K562 (cell line): Measurements from ENCODE around the gene IRF3. TPM values are rescaled to one million over a fixed set of nuclear protein-coding genes. Genes with fewer than 3 reads are reported as not detected.
A peak's percentile ranks its signal among the peaks of the same experiment; 100 is the strongest.

Experiments used
- ATAC-seq: fragments of 200-7000 bp; cut with Tn5 transposase; 3 replicates; pipeline ENCODE4 v1.9.1; 2020; ENCODE audit warnings: moderate library complexity
- BruUV-seq: library from RNA; stranded (reverse); fragments of 400-500 nt; replicated peaks from 2 replicates; lab custom pipeline; 2021; lab: Mats Ljungman, UMichigan
- CTCF ChIA-PET: fragments of 300-600 bp; formaldehyde crosslinking; extraction: SDS; loops from one replicate; lab custom pipeline; 2021; ENCODE audit warnings: low intra/inter-chr PET ratio; lab: Yijun Ruan, JAX
- POLR2A ChIA-PET: fragments of 300-600, 350-650 bp; sonication (Branson Sonifier 250); formaldehyde crosslinking; extraction: SDS; loops from one replicate; lab custom pipeline; 2021; ENCODE audit warnings: antibody characterized with exemption, inconsistent platforms; lab: Yijun Ruan, JAX
- DNase-seq, 4 experiments: peaks; one replicate each; pipeline versions ENCODE4 v3.0.0 to v3.0.0-alpha.2; 2011 to 2018; ENCODE audit warnings: low spot score in 3 of 4, mixed read lengths in 3 of 4; ENCODE audit errors: extremely low read depth in 1 of 4
- FAIRE-seq: peaks from 2 replicates; lab custom pipeline; 2011; peaks lifted over from hg19 to GRCh38; lab: Jason Lieb, UNC
- H2AFZ ChIP-seq: 2 replicates; pipeline ENCODE4 v1.6.0; 2011; ENCODE audit warnings: low read depth, low read length, control low read depth, inconsistent platforms
- H3K27ac ChIP-seq: fragments of 200-600 bp; 3 replicates; pipeline ENCODE4 v1.8.0; 2011; ENCODE audit warnings: low read depth, mild to moderate bottlenecking, control low read depth, inconsistent platforms, low read length, moderate library complexity, mixed read lengths; ENCODE audit errors: extremely low read depth
- H3K27me3 ChIP-seq, 2 experiments: fragments of 300-600 bp in 1 of 2; 2 replicates in 1 of 2; 3 replicates in 1 of 2; pipeline versions ENCODE4 v1.6.0 to v1.8.0; 2011; ENCODE audit warnings: inconsistent platforms in 2 of 2, low read length in 2 of 2, mild to moderate bottlenecking in 1 of 2, mixed read lengths in 1 of 2, moderate library complexity in 1 of 2; ENCODE audit not compliant: control insufficient read depth in 2 of 2, insufficient read depth in 2 of 2
- H3K36me3 ChIP-seq: fragments of 300-600 bp; 3 replicates; pipeline ENCODE4 v1.8.0; 2011; ENCODE audit warnings: mild to moderate bottlenecking, low read length, inconsistent platforms; ENCODE audit not compliant: control insufficient read depth, insufficient read depth
- H3K4me1 ChIP-seq, 2 experiments: fragments of 200-600 bp in 1 of 2; replicated peaks in 1 of 2; 2 replicates in 1 of 2; 3 replicates in 1 of 2; pipeline versions ENCODE4 v1.5.1 to v1.8.0; 2011; ENCODE audit warnings: inconsistent platforms in 2 of 2, low read length in 2 of 2, mild to moderate bottlenecking in 1 of 2, mixed read lengths in 1 of 2, moderate library complexity in 1 of 2; ENCODE audit not compliant: control insufficient read depth in 2 of 2, insufficient read depth in 2 of 2
- H3K4me2 ChIP-seq: 2 replicates; pipeline ENCODE4 v1.6.1; 2011; ENCODE audit warnings: low read length, control low read depth, inconsistent platforms, mixed read lengths; ENCODE audit not compliant: insufficient read depth
- H3K4me3 ChIP-seq: fragments of 200-600 bp; sonication (generic), shearing (Covaris generic); 2 replicates; pipeline ENCODE4 v1.5.1; 2016; ENCODE audit warnings: control low read depth, inconsistent platforms
- H3K79me2 ChIP-seq: fragments of 200-600 bp; 3 replicates; pipeline ENCODE4 v1.8.0; 2011; ENCODE audit warnings: low read length, inconsistent platforms; ENCODE audit not compliant: control insufficient read depth, insufficient read depth
- H3K9ac ChIP-seq, 2 experiments: 2 replicates each; pipeline versions ENCODE4 v1.6.0 to v1.6.1; 2011; ENCODE audit warnings: low read depth in 2 of 2, low read length in 2 of 2, control low read depth in 1 of 2, inconsistent platforms in 1 of 2, mild to moderate bottlenecking in 1 of 2, mixed read lengths in 1 of 2; ENCODE audit not compliant: insufficient read depth in 1 of 2
- H3K9me1 ChIP-seq: one replicate; pipeline ENCODE4 v1.6.0; 2011; ENCODE audit warnings: inconsistent platforms, mild to moderate bottlenecking, low read length, moderate library complexity; ENCODE audit not compliant: control insufficient read depth, insufficient read depth
- H3K9me3 ChIP-seq: replicated peaks from 2 replicates; pipeline ENCODE4 v1.5.1; 2011; ENCODE audit warnings: low read depth, low read length, inconsistent platforms; ENCODE audit not compliant: control insufficient read depth, insufficient read depth
- H4K20me1 ChIP-seq: replicated peaks from 2 replicates; pipeline ENCODE4 v1.6.1; 2011; ENCODE audit warnings: low read length, inconsistent platforms, mixed read lengths; ENCODE audit not compliant: control insufficient read depth, insufficient read depth
- POLR2G ChIP-seq: fragments of 200-400 bp; formaldehyde crosslinking; IDR thresholded peaks from 2 replicates; pipeline ENCODE4 v1.6.1; 2017; ENCODE audit warnings: low read depth, mild to moderate bottlenecking, antibody characterized with exemption, low read length, moderate library complexity
- RBFOX2 ChIP-seq: fragments of 200-400 bp; formaldehyde crosslinking; IDR thresholded peaks from 2 replicates; pipeline ENCODE4 v1.6.1; 2017; ENCODE audit warnings: low read depth, mild to moderate bottlenecking, low read length, moderate library complexity
- ZNF384 ChIP-seq: IDR thresholded peaks from 2 replicates; pipeline ENCODE4 v1.6.1; 2012; ENCODE audit warnings: low read depth, low read length, improper control_type of control experiment
- WGBS: fragments of 100-300 bp; shearing (Covaris generic); methylation state at CpG from one replicate; pipeline ENCODE4 v1.1.6; 2016; ENCODE audit warnings: low coverage, mixed read lengths; ENCODE audit not compliant: insufficient coverage; ENCODE audit errors: missing lambda C conversion rate; 5-methylcytosine and 5-hydroxymethylcytosine counted together
- in situ Hi-C: fragments of 300-500 bp; cut with MboI; formaldehyde crosslinking; loops from 4 replicates; pipeline ENCODE4 v1.15.0; 2018; ENCODE audit warnings: inconsistent platforms, mixed read lengths
- intact Hi-C: fragments of 100-400 bp; cut with micrococcal nuclease; formaldehyde crosslinking; loops from 2 replicates; pipeline ENCODE4 v1.14.2; 2022
- polyA plus RNA-seq, 8 experiments: library from polyadenylated mRNA; depleted of rRNA in 4 of 8; stranded (reverse) in 5 of 8; unstranded in 3 of 8; fragments of >200 nt; fragmentation: Nextera tagmentation in 2 of 8; fragmentation: Illumina TruSeq in 1 of 8; extraction: Ambion mirVana in 2 of 8; extraction: Trizol in 1 of 8; gene quantifications; 2 replicates each; pipeline versions ENCODE4 v1.2.1 to v1.2.3, GENCODE V29; 2011 to 2014; ENCODE audit warnings: inconsistent platforms in 1 of 8, missing spikeins in 1 of 8
- total RNA-seq, 7 experiments: library from RNA; depleted of rRNA in 6 of 7; stranded (reverse); fragments of >200 nt in 6 of 7; fragmentation: Illumina TruSeq in 2 of 7; extraction: Trizol in 2 of 7; gene quantifications; 2 replicates each; pipeline versions ENCODE4 v1.2.1 to v1.2.3, GENCODE V29; 2011 to 2021; ENCODE audit warnings: low replicate concordance in 1 of 7
- TF ChIP-seq, protein P1 (sequence below): fragments of 450-650 bp; IDR thresholded peaks from 2 replicates; pipeline ENCODE4 v1.6.1; 2018; ENCODE audit not compliant: partially characterized antibody

IRF3 gene
- total and polyA plus RNA-seq, 9 of the 15 experiments (the other 6 are each of a cell fraction or from before 2014, with no cell fraction given) = 7.5 to 145 (median 65.4) TPM

DNA sequence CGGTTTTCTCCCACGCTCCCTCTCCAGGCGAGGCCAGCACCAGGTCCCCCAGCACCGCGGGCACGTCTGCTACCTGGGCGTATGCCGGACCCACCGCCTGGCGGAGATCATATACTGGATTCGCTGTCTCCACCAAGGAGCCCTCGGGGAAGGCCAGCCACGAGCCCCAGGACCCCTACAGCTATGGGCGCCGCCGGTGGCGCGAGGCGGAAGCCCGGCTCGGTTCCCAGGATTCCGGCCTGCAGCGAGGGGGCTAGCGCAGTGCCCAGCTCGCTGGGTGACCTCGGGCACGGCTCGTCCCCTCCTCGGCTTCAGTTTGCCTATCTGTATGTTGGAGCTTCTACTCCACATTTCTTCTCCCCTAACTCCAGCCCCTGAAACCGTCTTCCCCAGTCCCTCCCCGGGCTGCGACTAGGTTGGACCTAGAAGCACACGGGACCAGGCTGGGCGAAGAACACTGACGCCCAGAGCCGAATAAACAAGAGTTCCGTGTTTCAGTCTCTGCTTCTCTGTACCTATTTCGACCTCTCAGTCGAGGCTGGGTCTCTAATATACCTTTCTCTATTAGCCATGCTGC is 24.5 kb upstream of the IRF3 start:
- DNase-seq (no peak), FAIRE-seq (no peak), ATAC-seq (no peak)
- no peaks in the 10 kb centered on the region for H3K9me3 ChIP-seq
- intact Hi-C loops = no loop called here
- BruUV-seq = no TSS peak
- POLR2A ChIA-PET = interaction anchor here (1.5 kb wide), 1 partner anchor 14 kb away, joined by 4 read pairs; no protein-coding TSS in a partner anchor
- H3K79me2 ChIP-seq = no peaks in the 10 kb centered on the region
- CTCF ChIA-PET = no interaction called here
- peaks cover 0 to 57% of the 10 kb centered on the region in 2 experiments; a peak in 2 of 5 replicates for H3K4me1 ChIP-seq
- no peaks in the 10 kb centered on the region for H4K20me1 ChIP-seq
- WGBS = 93% methylated on average over 27 of the region's 39 CpGs
- H3K27me3 ChIP-seq = no peaks in the 10 kb centered on the region
- H3K27ac ChIP-seq = no peak overlapping the region
- H3K4me2 ChIP-seq = no peak overlapping the region
- no peak overlapping the region for H3K9ac ChIP-seq
- TF ChIP-seq ZNF384 = no peak
- TF ChIP-seq POLR2G = peak; percentile 35
- TF ChIP-seq RBFOX2 = peak; percentile 5; the same call in 1 of the 2 replicates
- TF ChIP-seq, protein P1, sequence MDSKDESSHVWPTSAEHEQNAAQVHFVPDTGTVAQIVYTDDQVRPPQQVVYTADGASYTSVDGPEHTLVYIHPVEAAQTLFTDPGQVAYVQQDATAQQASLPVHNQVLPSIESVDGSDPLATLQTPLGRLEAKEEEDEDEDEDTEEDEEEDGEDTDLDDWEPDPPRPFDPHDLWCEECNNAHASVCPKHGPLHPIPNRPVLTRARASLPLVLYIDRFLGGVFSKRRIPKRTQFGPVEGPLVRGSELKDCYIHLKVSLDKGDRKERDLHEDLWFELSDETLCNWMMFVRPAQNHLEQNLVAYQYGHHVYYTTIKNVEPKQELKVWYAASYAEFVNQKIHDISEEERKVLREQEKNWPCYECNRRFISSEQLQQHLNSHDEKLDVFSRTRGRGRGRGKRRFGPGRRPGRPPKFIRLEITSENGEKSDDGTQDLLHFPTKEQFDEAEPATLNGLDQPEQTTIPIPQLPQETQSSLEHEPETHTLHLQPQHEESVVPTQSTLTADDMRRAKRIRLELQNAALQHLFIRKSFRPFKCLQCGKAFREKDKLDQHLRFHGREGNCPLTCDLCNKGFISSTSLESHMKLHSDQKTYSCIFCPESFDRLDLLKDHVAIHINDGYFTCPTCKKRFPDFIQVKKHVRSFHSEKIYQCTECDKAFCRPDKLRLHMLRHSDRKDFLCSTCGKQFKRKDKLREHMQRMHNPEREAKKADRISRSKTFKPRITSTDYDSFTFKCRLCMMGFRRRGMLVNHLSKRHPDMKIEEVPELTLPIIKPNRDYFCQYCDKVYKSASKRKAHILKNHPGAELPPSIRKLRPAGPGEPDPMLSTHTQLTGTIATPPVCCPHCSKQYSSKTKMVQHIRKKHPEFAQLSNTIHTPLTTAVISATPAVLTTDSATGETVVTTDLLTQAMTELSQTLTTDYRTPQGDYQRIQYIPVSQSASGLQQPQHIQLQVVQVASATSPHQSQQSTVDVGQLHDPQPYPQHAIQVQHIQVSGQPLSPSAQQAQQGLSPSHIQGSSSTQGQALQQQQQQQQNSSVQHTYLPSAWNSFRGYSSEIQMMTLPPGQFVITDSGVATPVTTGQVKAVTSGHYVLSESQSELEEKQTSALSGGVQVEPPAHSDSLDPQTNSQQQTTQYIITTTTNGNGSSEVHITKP = no peak
- no peaks in the 10 kb centered on the region for H3K9me1 ChIP-seq
- H3K4me3 ChIP-seq = no peak overlapping the region
- peaks cover 42% of the 10 kb centered on the region; the same call in 2 of the 3 replicates for H3K36me3 ChIP-seq
- no peak overlapping the region for H2AFZ ChIP-seq
- in situ Hi-C loops = no loop called here
